Neural cell (in vitro differentiated cells): ENCODE results near the gene HDAC4. TPM values are rescaled to one million over a fixed set of nuclear protein-coding genes. Genes with fewer than 3 reads are reported as not detected.

Experiments used
- H2AFZ ChIP-seq: fragments of 200-600, 300-800 bp; sonication (generic), shearing (Covaris generic); 2 replicates; pipeline ENCODE4 v1.6.0; 2014; ENCODE audit warnings: low read depth, mild to moderate bottlenecking, antibody characterized with exemption, low read length, moderate library complexity
- H3F3A ChIP-seq: fragments of 200-600 bp; shearing (Covaris generic); 2 replicates; pipeline ENCODE4 v1.6.1; 2016; ENCODE audit warnings: mild to moderate bottlenecking, moderate library complexity, mixed read lengths, antibody characterized with exemption, low read length; ENCODE audit not compliant: insufficient read depth, poor library complexity, severe bottlenecking
- H3K27ac ChIP-seq: fragments of 200-600, 300-800 bp; sonication (generic), shearing (Covaris generic); 2 replicates; pipeline ENCODE4 v1.5.1; 2014; ENCODE audit warnings: mild to moderate bottlenecking, low read length, moderate library complexity
- H3K27me3 ChIP-seq: fragments of 300-800, 200-600 bp; sonication (generic), shearing (Covaris generic); 2 replicates; pipeline ENCODE4 v1.6.0; 2014; ENCODE audit warnings: mild to moderate bottlenecking, low read depth, low read length, moderate library complexity; ENCODE audit not compliant: insufficient read depth
- H3K36me3 ChIP-seq: fragments of 300-800, 200-600 bp; sonication (generic), shearing (Covaris generic); 2 replicates; pipeline ENCODE4 v1.5.1; 2014; ENCODE audit warnings: mild to moderate bottlenecking, antibody characterized with exemption, low read length, moderate library complexity; ENCODE audit not compliant: insufficient read depth
- H3K4me2 ChIP-seq: fragments of 300-800, 200-600 bp; sonication (generic), shearing (Covaris generic); 2 replicates; pipeline ENCODE4 v1.6.0; 2014; ENCODE audit warnings: mild to moderate bottlenecking, low read length
- H3K4me3 ChIP-seq: fragments of 300-800, 200-600 bp; sonication (generic), shearing (Covaris generic); 2 replicates; pipeline ENCODE4 v1.5.1; 2014; ENCODE audit warnings: mild to moderate bottlenecking, low read length, moderate library complexity
- H3K79me2 ChIP-seq: fragments of 200-600 bp; shearing (Covaris generic); replicated peaks from 2 replicates; pipeline ENCODE4 v1.6.0; 2014; ENCODE audit warnings: mild to moderate bottlenecking, low read length, moderate library complexity; ENCODE audit not compliant: insufficient read depth
- H3K9ac ChIP-seq: fragments of 300-800, 200-600 bp; sonication (generic), shearing (Covaris generic); 2 replicates; pipeline ENCODE4 v1.6.1; 2016; ENCODE audit warnings: mild to moderate bottlenecking, low read length, mixed read lengths
- H3K9me2 ChIP-seq: fragments of 200-600 bp; shearing (Covaris generic); 2 replicates; pipeline ENCODE4 v1.6.1; 2016; ENCODE audit warnings: mild to moderate bottlenecking, low read length, mixed read lengths; ENCODE audit not compliant: insufficient read depth
- H3K9me3 ChIP-seq: fragments of 200-600, 300-800 bp; sonication (generic), shearing (Covaris generic); 2 replicates; pipeline ENCODE4 v1.6.1; 2016; ENCODE audit warnings: mild to moderate bottlenecking, mixed run types, low read length, moderate library complexity, mixed read lengths
- H4K20me1 ChIP-seq: fragments of 200-600 bp; shearing (Covaris generic); 2 replicates; pipeline ENCODE4 v1.6.1; 2016; ENCODE audit warnings: mild to moderate bottlenecking, mixed run types; ENCODE audit not compliant: insufficient read depth
- CTCF ChIP-seq: fragments of 450-650 bp; IDR thresholded peaks from 2 replicates; pipeline ENCODE4 v1.5.1; 2014; ENCODE audit warnings: antibody characterized with exemption, mild to moderate bottlenecking, moderate library complexity; ENCODE audit not compliant: poor library complexity, severe bottlenecking
- EP300 ChIP-seq: fragments of 450-650 bp; conservative IDR thresholded peaks from 2 replicates; pipeline ENCODE4 v1.6.1; 2014; ENCODE audit warnings: antibody characterized with exemption, mild to moderate bottlenecking, moderate library complexity; ENCODE audit not compliant: poor library complexity, severe bottlenecking
- EZH2 ChIP-seq: fragments of 200-600, 300-800 bp; shearing (Covaris generic), sonication (generic); IDR thresholded peaks from 2 replicates; pipeline ENCODE4 v1.6.1; 2014; ENCODE audit warnings: antibody characterized with exemption, low read length, borderline replicate concordance, mild to moderate bottlenecking; ENCODE audit not compliant: insufficient read depth, poor library complexity, severe bottlenecking
- MXI1 ChIP-seq: fragments of 450-650 bp; conservative IDR thresholded peaks from 2 replicates; pipeline ENCODE4 v1.6.1; 2014; ENCODE audit warnings: antibody characterized with exemption, mild to moderate bottlenecking; ENCODE audit not compliant: poor library complexity, severe bottlenecking
- POLR2AphosphoS5 ChIP-seq: IDR thresholded peaks from 2 replicates; pipeline ENCODE4 v1.6.1; 2012
- RAD21 ChIP-seq: fragments of 450-650 bp; conservative IDR thresholded peaks from 2 replicates; pipeline ENCODE4 v1.6.1; 2014; ENCODE audit warnings: antibody characterized with exemption, mild to moderate bottlenecking, moderate library complexity
- SMC3 ChIP-seq: fragments of 450-650 bp; conservative IDR thresholded peaks from 2 replicates; pipeline ENCODE4 v1.6.1; 2014; ENCODE audit warnings: antibody characterized with exemption, mild to moderate bottlenecking, moderate library complexity; ENCODE audit not compliant: poor library complexity
- TAF1 ChIP-seq: IDR thresholded peaks from 2 replicates; pipeline ENCODE4 v1.6.1; 2012; ENCODE audit warnings: low read depth
- polyA plus RNA-seq: library from polyadenylated mRNA; depleted of rRNA; stranded (reverse); fragments of >200 nt; gene quantifications from 2 replicates; pipeline ENCODE4 v1.2.3, GENCODE V29; 2014
- TF ChIP-seq, protein P1 (sequence below): IDR thresholded peaks from 2 replicates; pipeline ENCODE4 v1.6.1; 2012; ENCODE audit warnings: borderline replicate concordance

Gene HDAC4
- polyA plus RNA-seq, 1 donor from 2014 or later = 3.4 TPM

- Histone ChIP-seq H3K79me2 (no peaks in the 10 kb centered on the region), H3K4me3 (no peak overlapping the region), H3F3A (no peaks in the 10 kb centered on the region), H4K20me1 (no peaks in the 10 kb centered on the region), H3K27ac (no peak overlapping the region), H3K9ac (no peak overlapping the region), H3K9me2 (no peaks in the 10 kb centered on the region), H2AFZ (no peak overlapping the region), H3K9me3 (no peaks in the 10 kb centered on the region), H3K27me3 (no peaks in the 10 kb centered on the region), H3K36me3 (no peaks in the 10 kb centered on the region), H3K4me2 (no peak overlapping the region)
- TF ChIP-seq POLR2AphosphoS5 = no peak
- no peak for TF ChIP-seq SMC3
- TF ChIP-seq, protein P1, sequence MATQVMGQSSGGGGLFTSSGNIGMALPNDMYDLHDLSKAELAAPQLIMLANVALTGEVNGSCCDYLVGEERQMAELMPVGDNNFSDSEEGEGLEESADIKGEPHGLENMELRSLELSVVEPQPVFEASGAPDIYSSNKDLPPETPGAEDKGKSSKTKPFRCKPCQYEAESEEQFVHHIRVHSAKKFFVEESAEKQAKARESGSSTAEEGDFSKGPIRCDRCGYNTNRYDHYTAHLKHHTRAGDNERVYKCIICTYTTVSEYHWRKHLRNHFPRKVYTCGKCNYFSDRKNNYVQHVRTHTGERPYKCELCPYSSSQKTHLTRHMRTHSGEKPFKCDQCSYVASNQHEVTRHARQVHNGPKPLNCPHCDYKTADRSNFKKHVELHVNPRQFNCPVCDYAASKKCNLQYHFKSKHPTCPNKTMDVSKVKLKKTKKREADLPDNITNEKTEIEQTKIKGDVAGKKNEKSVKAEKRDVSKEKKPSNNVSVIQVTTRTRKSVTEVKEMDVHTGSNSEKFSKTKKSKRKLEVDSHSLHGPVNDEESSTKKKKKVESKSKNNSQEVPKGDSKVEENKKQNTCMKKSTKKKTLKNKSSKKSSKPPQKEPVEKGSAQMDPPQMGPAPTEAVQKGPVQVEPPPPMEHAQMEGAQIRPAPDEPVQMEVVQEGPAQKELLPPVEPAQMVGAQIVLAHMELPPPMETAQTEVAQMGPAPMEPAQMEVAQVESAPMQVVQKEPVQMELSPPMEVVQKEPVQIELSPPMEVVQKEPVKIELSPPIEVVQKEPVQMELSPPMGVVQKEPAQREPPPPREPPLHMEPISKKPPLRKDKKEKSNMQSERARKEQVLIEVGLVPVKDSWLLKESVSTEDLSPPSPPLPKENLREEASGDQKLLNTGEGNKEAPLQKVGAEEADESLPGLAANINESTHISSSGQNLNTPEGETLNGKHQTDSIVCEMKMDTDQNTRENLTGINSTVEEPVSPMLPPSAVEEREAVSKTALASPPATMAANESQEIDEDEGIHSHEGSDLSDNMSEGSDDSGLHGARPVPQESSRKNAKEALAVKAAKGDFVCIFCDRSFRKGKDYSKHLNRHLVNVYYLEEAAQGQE = no peak
- no peak for TF ChIP-seq EZH2
- no peak for TF ChIP-seq RAD21
- no peak for TF ChIP-seq TAF1
- TF ChIP-seq EP300 = no peak
- TF ChIP-seq MXI1 = no peak
- TF ChIP-seq CTCF = no peak
Observed at GRCh38 chr2:239116456-239117246, 284.2 kb downstream of the HDAC4 start.

GRCh38 chr2:239115616-239116015, 285.2 kb downstream of the HDAC4 start:
- H3K9ac ChIP-seq = no peak overlapping the region
- no peaks in the 10 kb centered on the region for H3K36me3 ChIP-seq
- no peaks in the 10 kb centered on the region for H3K27me3 ChIP-seq
- no peaks in the 10 kb centered on the region for H3K9me3 ChIP-seq
- no peak overlapping the region for H3K4me2 ChIP-seq
- TF ChIP-seq EP300 = no peak
- no peak for TF ChIP-seq RAD21
- no peak for TF ChIP-seq CTCF
- no peak for TF ChIP-seq POLR2AphosphoS5
- TF ChIP-seq, protein P1 = no peak
- TF ChIP-seq EZH2 = no peak
- H3K4me3 ChIP-seq = no peak overlapping the region
- no peaks in the 10 kb centered on the region for H3K9me2 ChIP-seq
- no peaks in the 10 kb centered on the region for H3K79me2 ChIP-seq
- no peaks in the 10 kb centered on the region for H4K20me1 ChIP-seq
- no peaks in the 10 kb centered on the region for H3F3A ChIP-seq
- no peak overlapping the region for H2AFZ ChIP-seq
- no peak overlapping the region for H3K27ac ChIP-seq
